ENCODE measurements around the gene LPAR1. TPM values are rescaled to one million over a fixed set of nuclear protein-coding genes. Genes with fewer than 3 reads are reported as not detected.
"Not testable (repeated sequence)": the region's sequence is repeated elsewhere in the genome, so short reads cannot be mapped to it uniquely, and the experiment has no call there.

Gene LPAR1
- total RNA-seq, 4 donors from 2014 or later = 25.1 to 93.0 (median 64.8) TPM

GRCh38 chr9:111056538-111056937, 18.3 kb upstream of the LPAR1 start:
- no peak for DNase-seq (ENCODE audit: low spot score)
- ATAC-seq (ENCODE audit: low FRiP score) = no peak
- no peak for TF ChIP-seq CTCF (IDR thresholded peaks at IDR 0.05)

GRCh38 chr9:111052791-111053190, 14.5 kb upstream of the LPAR1 start:
- DNase-seq (ENCODE audit: low spot score) (no peak), ATAC-seq (ENCODE audit: low FRiP score) (no peak)
- no peak for TF ChIP-seq CTCF (IDR thresholded peaks at IDR 0.05)

- no peak for TF ChIP-seq CTCF (IDR thresholded peaks at IDR 0.05)
- no peak for DNase-seq (ENCODE audit: low spot score)
- ATAC-seq (ENCODE audit: low FRiP score) = no peak
Measured at GRCh38 chr9:111051400-111051799, 13.1 kb upstream of the LPAR1 start.

- no peak for TF ChIP-seq CTCF (IDR thresholded peaks at IDR 0.05)
- no peak for DNase-seq (ENCODE audit: low spot score)
- ATAC-seq (ENCODE audit: low FRiP score) = peak; percentile 75
Measured at GRCh38 chr9:111050819-111051218, 12.5 kb upstream of the LPAR1 start.

GRCh38 chr9:111047287-111047686, 9.0 kb upstream of the LPAR1 start:
- not testable (repeated sequence) for ATAC-seq (ENCODE audit: low FRiP score); DNase-seq (ENCODE audit: low spot score)

- ATAC-seq (ENCODE audit: low FRiP score) (no peak), DNase-seq (ENCODE audit: low spot score) (no peak)
- TF ChIP-seq CTCF (IDR thresholded peaks at IDR 0.05) = no peak
Measured at GRCh38 chr9:111041902-111042301, 3.6 kb upstream of the LPAR1 start.

GRCh38 chr9:111040494-111040893, 2.2 kb upstream of the LPAR1 start:
- DNase-seq (ENCODE audit: low spot score) = no peak
- ATAC-seq (ENCODE audit: low FRiP score) = no peak
- no peak for TF ChIP-seq CTCF (IDR thresholded peaks at IDR 0.05)
